Astrocyte (in vitro differentiated cells and primary cell): ENCODE results near the gene DDX17. TPM values are rescaled to one million over a fixed set of nuclear protein-coding genes. Genes with fewer than 3 reads are reported as not detected.

Source experiments
- DNase-seq: peaks from one replicate; pipeline ENCODE4 v3.0.0-alpha.2; 2010; ENCODE audit warnings: low read depth
- FAIRE-seq: peaks from 2 replicates; lab custom pipeline; 2011; peaks lifted over from hg19 to GRCh38; lab: Jason Lieb, UNC
- H2AFZ ChIP-seq: 2 replicates; pipeline ENCODE4 v1.6.0; 2012; ENCODE audit warnings: low read depth, low read length, inconsistent platforms
- H3K27ac ChIP-seq: 2 replicates; pipeline ENCODE4 v1.5.1; 2011; ENCODE audit warnings: low read depth, low read length, inconsistent platforms
- H3K27me3 ChIP-seq: 2 replicates; pipeline ENCODE4 v1.6.0; 2011; ENCODE audit warnings: low read length, inconsistent platforms; ENCODE audit not compliant: insufficient read depth
- H3K36me3 ChIP-seq: 2 replicates; pipeline ENCODE4 v1.5.1; 2011; ENCODE audit warnings: low read length, inconsistent platforms; ENCODE audit not compliant: insufficient read depth
- H3K4me1 ChIP-seq: 2 replicates; pipeline ENCODE4 v1.5.1; 2011; ENCODE audit warnings: low read length, inconsistent platforms; ENCODE audit not compliant: insufficient read depth
- H3K4me2 ChIP-seq: 2 replicates; pipeline ENCODE4 v1.6.0; 2012; ENCODE audit warnings: low read length, inconsistent platforms
- H3K4me3 ChIP-seq: 2 replicates; pipeline ENCODE4 v1.5.1; 2011; ENCODE audit warnings: low read depth, mild to moderate bottlenecking, low read length, inconsistent platforms; ENCODE audit not compliant: insufficient read depth
- H3K79me2 ChIP-seq: 2 replicates; pipeline ENCODE4 v1.6.0; 2012; ENCODE audit warnings: mild to moderate bottlenecking, low read length, inconsistent platforms; ENCODE audit not compliant: insufficient read depth
- H3K9ac ChIP-seq: 2 replicates; pipeline ENCODE4 v1.6.0; 2012; ENCODE audit warnings: mild to moderate bottlenecking, low read length, inconsistent platforms
- H3K9me3 ChIP-seq: 2 replicates; pipeline ENCODE4 v1.5.1; 2012; ENCODE audit warnings: low read depth, mild to moderate bottlenecking, low read length, inconsistent platforms; ENCODE audit not compliant: insufficient read depth
- H4K20me1 ChIP-seq: 2 replicates; pipeline ENCODE4 v1.6.0; 2012; ENCODE audit warnings: low read length, inconsistent platforms; ENCODE audit not compliant: insufficient read depth
- H3K27ac Mint-ChIP-seq: one replicate; pipeline ENCODE4 v1.8.0; 2021; ENCODE audit warnings: mild to moderate bottlenecking, mixed read lengths; ENCODE audit not compliant: unreplicated experiment
- H3K27me3 Mint-ChIP-seq: one replicate; pipeline ENCODE4 v1.8.0; 2021; ENCODE audit warnings: low read depth, mixed read lengths; ENCODE audit not compliant: unreplicated experiment
- H3K36me3 Mint-ChIP-seq: one replicate; pipeline ENCODE4 v1.8.0; 2021; ENCODE audit warnings: low read depth, mixed read lengths; ENCODE audit not compliant: unreplicated experiment
- H3K4me1 Mint-ChIP-seq: one replicate; pipeline ENCODE4 v1.8.0; 2021; ENCODE audit warnings: low read depth, mixed read lengths; ENCODE audit not compliant: unreplicated experiment
- H3K4me3 Mint-ChIP-seq: one replicate; pipeline ENCODE4 v1.8.0; 2021; ENCODE audit warnings: mild to moderate bottlenecking, moderate library complexity, mixed read lengths; ENCODE audit not compliant: unreplicated experiment
- H3K9me3 Mint-ChIP-seq: one replicate; pipeline ENCODE4 v1.8.0; 2021; ENCODE audit warnings: mild to moderate bottlenecking, mixed read lengths; ENCODE audit not compliant: unreplicated experiment
- EZH2 ChIP-seq: IDR thresholded peaks from 2 replicates; pipeline ENCODE4 v1.6.1; 2012; ENCODE audit warnings: mild to moderate bottlenecking, low read length, inconsistent platforms; ENCODE audit not compliant: insufficient read depth
- total RNA-seq: library from RNA; stranded (reverse); gene quantifications from 2 replicates; pipeline ENCODE4 v1.2.1, GENCODE V29; 2021
- TF ChIP-seq, protein P1 (sequence below): IDR thresholded peaks from 2 replicates; pipeline ENCODE4 v1.5.1; 2011; ENCODE audit warnings: low read depth, mild to moderate bottlenecking, inconsistent platforms, low read length, moderate library complexity; ENCODE audit not compliant: insufficient read depth

Gene DDX17
- total RNA-seq, 1 donor from 2014 or later, result 258 TPM

DNA sequence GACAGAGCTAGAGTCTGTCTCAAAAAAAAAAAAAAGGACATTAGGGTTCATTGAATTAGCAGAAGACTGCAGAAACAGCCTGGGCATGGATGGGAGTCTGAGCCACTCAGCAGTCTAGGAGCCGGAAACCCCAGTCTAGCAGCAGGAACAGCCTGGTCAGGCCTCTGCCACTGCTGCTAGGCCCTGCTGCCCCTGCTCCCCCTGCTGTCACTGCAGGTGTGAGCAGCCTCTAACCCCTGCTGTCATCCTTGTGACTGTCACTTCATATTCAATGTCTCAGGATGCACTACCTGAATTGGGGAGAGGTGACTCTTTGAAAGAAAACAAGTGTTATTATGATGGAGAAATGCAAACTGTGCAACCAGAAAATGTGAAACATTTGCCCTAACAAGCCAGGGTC, 7.0 kb upstream of the DDX17 start:
- no peaks in the 10 kb centered on the region for H3K9me3 Mint-ChIP-seq
- H3K36me3 ChIP-seq, result no peaks in the 10 kb centered on the region
- no peak overlapping the region for H3K27ac Mint-ChIP-seq

GRCh38 chr22:38510416-38510970, 4.4 kb upstream of the DDX17 start:
- peaks cover 3% of the 10 kb centered on the region for H3K9me3 Mint-ChIP-seq
- no peaks in the 10 kb centered on the region for H4K20me1 ChIP-seq
- TF ChIP-seq, protein P1, sequence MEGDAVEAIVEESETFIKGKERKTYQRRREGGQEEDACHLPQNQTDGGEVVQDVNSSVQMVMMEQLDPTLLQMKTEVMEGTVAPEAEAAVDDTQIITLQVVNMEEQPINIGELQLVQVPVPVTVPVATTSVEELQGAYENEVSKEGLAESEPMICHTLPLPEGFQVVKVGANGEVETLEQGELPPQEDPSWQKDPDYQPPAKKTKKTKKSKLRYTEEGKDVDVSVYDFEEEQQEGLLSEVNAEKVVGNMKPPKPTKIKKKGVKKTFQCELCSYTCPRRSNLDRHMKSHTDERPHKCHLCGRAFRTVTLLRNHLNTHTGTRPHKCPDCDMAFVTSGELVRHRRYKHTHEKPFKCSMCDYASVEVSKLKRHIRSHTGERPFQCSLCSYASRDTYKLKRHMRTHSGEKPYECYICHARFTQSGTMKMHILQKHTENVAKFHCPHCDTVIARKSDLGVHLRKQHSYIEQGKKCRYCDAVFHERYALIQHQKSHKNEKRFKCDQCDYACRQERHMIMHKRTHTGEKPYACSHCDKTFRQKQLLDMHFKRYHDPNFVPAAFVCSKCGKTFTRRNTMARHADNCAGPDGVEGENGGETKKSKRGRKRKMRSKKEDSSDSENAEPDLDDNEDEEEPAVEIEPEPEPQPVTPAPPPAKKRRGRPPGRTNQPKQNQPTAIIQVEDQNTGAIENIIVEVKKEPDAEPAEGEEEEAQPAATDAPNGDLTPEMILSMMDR, result no peak
- TF ChIP-seq EZH2, result no peak
- H3K27me3 ChIP-seq, result no peaks in the 10 kb centered on the region
- H3K27ac Mint-ChIP-seq, result no peak overlapping the region
- peaks cover 3% of the 10 kb centered on the region for H3K4me1 Mint-ChIP-seq
- no peak overlapping the region for H3K27ac ChIP-seq
- H2AFZ ChIP-seq, result no peak overlapping the region
- H3K4me2 ChIP-seq, result no peak overlapping the region
- no peak overlapping the region for H3K4me3 ChIP-seq
- H3K9ac ChIP-seq, result no peak overlapping the region
- no peak overlapping the region for H3K4me3 Mint-ChIP-seq
- H3K79me2 ChIP-seq, result peaks cover 7% of the 10 kb centered on the region
- no peaks in the 10 kb centered on the region for H3K36me3 ChIP-seq
- FAIRE-seq, result no peak
- no peaks in the 10 kb centered on the region for H3K27me3 Mint-ChIP-seq
- H3K36me3 Mint-ChIP-seq, result no peaks in the 10 kb centered on the region
- no peak for DNase-seq
- no peaks in the 10 kb centered on the region for H3K9me3 ChIP-seq
- no peaks in the 10 kb centered on the region for H3K4me1 ChIP-seq

More for the DNA sequence above, 7.0 kb upstream of the DDX17 start:
- Histone ChIP-seq H3K4me2 (no peak overlapping the region), H3K9me3 (no peaks in the 10 kb centered on the region), H3K79me2 (no peaks in the 10 kb centered on the region), H3K9ac (no peak overlapping the region), H2AFZ (no peak overlapping the region), H3K4me3 (no peak overlapping the region), H4K20me1 (no peaks in the 10 kb centered on the region), H3K27ac (no peak overlapping the region), H3K4me1 (no peaks in the 10 kb centered on the region), H3K27me3 (no peaks in the 10 kb centered on the region)
- Mint-ChIP-seq H3K27me3 (peaks cover 3% of the 10 kb centered on the region), H3K4me3 (no peak overlapping the region), H3K4me1 (no peaks in the 10 kb centered on the region), H3K36me3 (no peaks in the 10 kb centered on the region)
- TF ChIP-seq, protein P1, result no peak
- TF ChIP-seq EZH2, result no peak
- FAIRE-seq (no peak), DNase-seq (no peak)

- Histone ChIP-seq H3K27ac (peak overlapping the region; percentile 100), H3K9me3 (no peaks in the 10 kb centered on the region), H3K4me2 (peak overlapping the region; percentile 88), H3K27me3 (no peaks in the 10 kb centered on the region), H3K79me2 (peaks cover 56% of the 10 kb centered on the region), H2AFZ (peak overlapping the region; percentile 86), H3K9ac (peak overlapping the region; percentile 100), H3K4me1 (no peaks in the 10 kb centered on the region), H3K4me3 (peak overlapping the region; percentile 98), H4K20me1 (peaks cover 46% of the 10 kb centered on the region), H3K36me3 (peaks cover 7% of the 10 kb centered on the region)
- peak overlapping the region; percentile 99 for H3K4me3 Mint-ChIP-seq
- peaks cover 7% of the 10 kb centered on the region for H3K36me3 Mint-ChIP-seq
- peak; percentile 39 for DNase-seq
- TF ChIP-seq, protein P1, result no peak
- no peak for TF ChIP-seq EZH2
- peak overlapping the region; percentile 100 for H3K27ac Mint-ChIP-seq
- peaks cover 14% of the 10 kb centered on the region for H3K4me1 Mint-ChIP-seq
- peaks cover 3% of the 10 kb centered on the region for H3K9me3 Mint-ChIP-seq
- no peak for FAIRE-seq
- no peaks in the 10 kb centered on the region for H3K27me3 Mint-ChIP-seq
Measured at GRCh38 chr22:38505541-38506117, 482 bp downstream of the DDX17 start.
